ENCODE results near the gene CPXM2.

The CPXM2 gene

GRCh38 chr10:123831259-123831658 is 60.3 kb downstream of the CPXM2 start:
- TF ChIP-seq EP300 (IDR thresholded peaks at IDR 0.05; ENCODE audit: borderline replicate concordance) (no peak), TAF1 (IDR thresholded peaks at IDR 0.05; ENCODE audit: low read depth) (no peak), RAD21 (IDR thresholded peaks at IDR 0.05; ENCODE audit: low read depth) (no peak)

- no peak for TF ChIP-seq FOXM1 (IDR thresholded peaks at IDR 0.05; ENCODE audit: borderline replicate concordance, low read depth)
- no peak for TF ChIP-seq CREB1 (IDR thresholded peaks at IDR 0.05; ENCODE audit: low read depth)
Observed at GRCh38 chr10:123821136-123821535, 70.5 kb downstream of the CPXM2 start.

- no peak for TF ChIP-seq ZBTB7A (IDR thresholded peaks at IDR 0.05; ENCODE audit: low read depth)
- TF ChIP-seq CEBPB (IDR thresholded peaks at IDR 0.05), result no peak
- no peak for TF ChIP-seq RAD21 (IDR thresholded peaks at IDR 0.05; ENCODE audit: low read depth)
- TF ChIP-seq FOXM1 (IDR thresholded peaks at IDR 0.05; ENCODE audit: borderline replicate concordance, low read depth), result no peak
- no peak for TF ChIP-seq CREB1 (IDR thresholded peaks at IDR 0.05; ENCODE audit: low read depth)
- no peak for TF ChIP-seq YY1 (IDR thresholded peaks at IDR 0.05; ENCODE audit: low read depth)
- no peak for TF ChIP-seq EP300 (IDR thresholded peaks at IDR 0.05; ENCODE audit: borderline replicate concordance)
- no peak for TF ChIP-seq NFIC (IDR thresholded peaks at IDR 0.05)
- TF ChIP-seq EGR1 (IDR thresholded peaks at IDR 0.05), result no peak
- TF ChIP-seq, protein P1, sequence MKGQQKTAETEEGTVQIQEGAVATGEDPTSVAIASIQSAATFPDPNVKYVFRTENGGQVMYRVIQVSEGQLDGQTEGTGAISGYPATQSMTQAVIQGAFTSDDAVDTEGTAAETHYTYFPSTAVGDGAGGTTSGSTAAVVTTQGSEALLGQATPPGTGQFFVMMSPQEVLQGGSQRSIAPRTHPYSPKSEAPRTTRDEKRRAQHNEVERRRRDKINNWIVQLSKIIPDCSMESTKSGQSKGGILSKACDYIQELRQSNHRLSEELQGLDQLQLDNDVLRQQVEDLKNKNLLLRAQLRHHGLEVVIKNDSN (IDR thresholded peaks at IDR 0.05), result no peak
- TF ChIP-seq TEAD4 (IDR thresholded peaks at IDR 0.05), result no peak
Observed at GRCh38 chr10:123809632-123810031, 82.0 kb downstream of the CPXM2 start.

DNA sequence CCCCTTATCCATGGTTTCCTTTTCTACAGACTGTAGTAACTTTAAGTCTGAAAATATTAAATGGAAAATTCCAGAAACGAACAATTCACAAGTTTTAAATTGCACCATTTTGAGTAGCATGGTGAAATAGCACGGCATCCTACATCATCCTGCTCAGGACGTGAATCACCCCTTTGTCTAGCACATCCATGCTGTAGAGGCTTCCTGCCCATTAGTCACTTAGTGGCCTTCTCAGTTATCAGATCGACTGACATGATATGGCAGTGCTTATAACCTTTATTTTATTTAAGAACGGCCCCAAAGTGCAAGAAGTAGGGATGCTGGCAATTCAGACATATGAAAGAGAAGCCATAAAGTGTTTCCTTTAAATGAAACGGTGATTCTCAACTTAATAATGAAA is 82.7 kb downstream of the CPXM2 start:
- TF ChIP-seq MAX (IDR thresholded peaks at IDR 0.05) (no peak), TCF12 (IDR thresholded peaks at IDR 0.05; ENCODE audit: low read depth) (no peak), NFIC (IDR thresholded peaks at IDR 0.05) (no peak), REST (IDR thresholded peaks at IDR 0.05; ENCODE audit: low read depth) (no peak), FOXM1 (IDR thresholded peaks at IDR 0.05; ENCODE audit: borderline replicate concordance, low read depth) (no peak), CEBPB (IDR thresholded peaks at IDR 0.05) (no peak), EP300 (IDR thresholded peaks at IDR 0.05; ENCODE audit: borderline replicate concordance) (no peak), RAD21 (IDR thresholded peaks at IDR 0.05; ENCODE audit: low read depth) (no peak), EGR1 (IDR thresholded peaks at IDR 0.05) (no peak), YY1 (IDR thresholded peaks at IDR 0.05; ENCODE audit: low read depth) (no peak), TAF1 (IDR thresholded peaks at IDR 0.05; ENCODE audit: low read depth) (no peak), CREB1 (IDR thresholded peaks at IDR 0.05; ENCODE audit: low read depth) (no peak), ZBTB7A (IDR thresholded peaks at IDR 0.05; ENCODE audit: low read depth) (no peak), TEAD4 (IDR thresholded peaks at IDR 0.05) (no peak)
- TF ChIP-seq, protein P1 (IDR thresholded peaks at IDR 0.05), result no peak

DNA sequence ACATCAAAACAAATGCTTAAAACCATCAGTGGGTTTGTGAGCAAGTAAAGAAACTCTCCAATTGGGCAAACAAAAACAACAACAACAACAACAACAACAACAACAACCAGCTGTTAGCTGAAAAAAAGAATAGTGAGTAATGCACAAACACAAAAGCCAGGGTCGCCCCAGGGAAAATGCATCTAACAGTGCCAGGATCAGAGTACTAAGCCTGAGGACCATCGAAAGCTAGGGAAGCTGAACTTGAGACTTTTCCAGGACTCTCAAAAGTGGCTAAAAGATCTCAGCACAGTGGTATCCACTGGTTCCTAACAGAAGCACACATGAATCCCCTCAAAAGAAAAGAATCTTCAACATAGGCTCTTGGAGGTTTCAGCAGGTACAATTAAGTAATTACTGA is 83.3 kb downstream of the CPXM2 start:
- TF ChIP-seq TAF1 (IDR thresholded peaks at IDR 0.05; ENCODE audit: low read depth), result no peak

DNA sequence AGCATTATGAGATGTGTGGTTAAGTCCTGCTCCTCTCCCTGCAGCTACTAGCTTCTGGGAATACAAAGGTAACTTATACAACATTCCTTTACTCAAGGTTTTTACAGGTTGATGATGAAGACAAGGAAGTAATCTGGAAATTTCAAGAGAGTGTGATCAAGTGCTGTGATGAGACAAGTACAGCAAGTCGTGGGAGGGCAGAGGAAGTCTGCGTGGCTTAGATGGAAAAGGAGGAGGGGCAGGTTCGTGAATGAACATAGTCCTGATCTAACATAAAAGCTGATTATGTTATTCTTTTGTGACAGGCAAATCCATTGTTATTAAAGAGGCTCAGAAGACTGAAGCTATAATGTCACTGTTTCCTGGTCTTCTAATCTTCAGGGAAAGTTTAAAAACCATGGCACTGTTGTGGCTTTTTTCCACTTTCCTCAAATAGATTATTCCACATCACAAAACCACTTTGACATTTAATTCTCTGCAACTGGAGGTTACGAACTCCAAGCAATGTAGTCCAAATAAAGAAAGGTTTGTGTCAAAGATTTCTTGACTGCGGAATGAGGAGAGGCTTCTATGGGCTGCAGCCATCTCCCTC is 84.1 kb downstream of the CPXM2 start:
- TF ChIP-seq TAF1 (IDR thresholded peaks at IDR 0.05; ENCODE audit: low read depth) (no peak), ZBTB7A (IDR thresholded peaks at IDR 0.05; ENCODE audit: low read depth) (no peak), CEBPB (IDR thresholded peaks at IDR 0.05) (no peak), RAD21 (IDR thresholded peaks at IDR 0.05; ENCODE audit: low read depth) (no peak)

GRCh38 chr10:123804716-123805115 is 86.9 kb downstream of the CPXM2 start:
- TF ChIP-seq, protein P1 (IDR thresholded peaks at IDR 0.05), result no peak
- TF ChIP-seq NFIC (IDR thresholded peaks at IDR 0.05) (no peak), FOXM1 (IDR thresholded peaks at IDR 0.05; ENCODE audit: borderline replicate concordance, low read depth) (no peak), ZBTB7A (IDR thresholded peaks at IDR 0.05; ENCODE audit: low read depth) (no peak), MAX (IDR thresholded peaks at IDR 0.05) (no peak), TAF1 (IDR thresholded peaks at IDR 0.05; ENCODE audit: low read depth) (no peak), TEAD4 (IDR thresholded peaks at IDR 0.05) (no peak), RAD21 (IDR thresholded peaks at IDR 0.05; ENCODE audit: low read depth) (no peak), CEBPB (IDR thresholded peaks at IDR 0.05) (no peak), TCF12 (IDR thresholded peaks at IDR 0.05; ENCODE audit: low read depth) (no peak), REST (IDR thresholded peaks at IDR 0.05; ENCODE audit: low read depth) (no peak), YY1 (IDR thresholded peaks at IDR 0.05; ENCODE audit: low read depth) (no peak), CREB1 (IDR thresholded peaks at IDR 0.05; ENCODE audit: low read depth) (no peak), EGR1 (IDR thresholded peaks at IDR 0.05) (no peak), EP300 (IDR thresholded peaks at IDR 0.05; ENCODE audit: borderline replicate concordance) (no peak)

All from Ishikawa (cell line).